Mucosa of stomach (tissue), 1 donor: Measurements from ENCODE around the gene IZUMO3.
"Not testable (repeated sequence)": the region's sequence is repeated elsewhere in the genome, so short reads cannot be mapped to it uniquely, and the experiment has no call there.

Source experiments
- H3K27me3 ChIP-seq: one replicate; pipeline ENCODE4 v1.7.0; 2013; ENCODE audit warnings: mild to moderate bottlenecking, low read length; ENCODE audit not compliant: control insufficient read depth, insufficient read depth
- H3K36me3 ChIP-seq: one replicate; pipeline ENCODE4 v1.7.0; 2013; ENCODE audit warnings: low read length; ENCODE audit not compliant: control insufficient read depth, insufficient read depth
- H3K4me1 ChIP-seq: one replicate; pipeline ENCODE4 v1.7.0; 2013; ENCODE audit warnings: mild to moderate bottlenecking, low read length; ENCODE audit not compliant: control insufficient read depth, insufficient read depth
- H3K4me3 ChIP-seq: one replicate; pipeline ENCODE4 v1.7.0; 2013; ENCODE audit warnings: low read length
- H3K9ac ChIP-seq: one replicate; pipeline ENCODE4 v1.7.0; 2013; ENCODE audit warnings: mild to moderate bottlenecking, low read length, moderate library complexity
- H3K9me3 ChIP-seq: one replicate; pipeline ENCODE4 v1.7.0; 2013; ENCODE audit warnings: mild to moderate bottlenecking, low read length, moderate library complexity; ENCODE audit not compliant: control insufficient read depth
- donor health status: Pancreatic carcinoma.

Gene IZUMO3

GRCh38 chr9:24545847-24546522, at the start of gene IZUMO3:
IZUMO3 (minus strand) TSS chr9:24545897; CDS start chr9:24545649, 248 bp downstream.
- H3K9ac ChIP-seq = no peak within 1 kb of the TSS
- H3K4me1 ChIP-seq = no peaks in the 10 kb centered on the region
- H3K27me3 ChIP-seq = no peaks in the 10 kb centered on the region
- no peaks in the 10 kb centered on the region for H3K9me3 ChIP-seq
- H3K36me3 ChIP-seq = no peaks in the 10 kb centered on the region
- no peak within 1 kb of the TSS for H3K4me3 ChIP-seq

GRCh38 chr9:24594234-24594850, 48.6 kb upstream of the IZUMO3 start:
- H3K27me3 ChIP-seq = no peaks in the 10 kb centered on the region
- no peaks in the 10 kb centered on the region for H3K9me3 ChIP-seq
- H3K4me1 ChIP-seq = no peaks in the 10 kb centered on the region
- H3K36me3 ChIP-seq = no peaks in the 10 kb centered on the region
- no peak overlapping the region for H3K9ac ChIP-seq
- H3K4me3 ChIP-seq = no peak overlapping the region

GRCh38 chr9:24590432-24590831, 44.7 kb upstream of the IZUMO3 start:
- Histone ChIP-seq H3K27me3 (no peaks in the 10 kb centered on the region), H3K4me3 (no peak overlapping the region), H3K9me3 (no peaks in the 10 kb centered on the region), H3K9ac (no peak overlapping the region), H3K4me1 (no peaks in the 10 kb centered on the region), H3K36me3 (no peaks in the 10 kb centered on the region)

- H3K9ac ChIP-seq = no peak overlapping the region
- H3K4me3 ChIP-seq = no peak overlapping the region
- H3K27me3 ChIP-seq = no peaks in the 10 kb centered on the region
- H3K4me1 ChIP-seq = no peaks in the 10 kb centered on the region
- H3K9me3 ChIP-seq = no peaks in the 10 kb centered on the region
- H3K36me3 ChIP-seq = no peaks in the 10 kb centered on the region
These were observed 42.2 kb upstream of the IZUMO3 start for GRCh38 chr9:24587883-24588282.

- H3K4me3 ChIP-seq = no peak overlapping the region
These were observed 36.7 kb upstream of the IZUMO3 start for GRCh38 chr9:24582146-24583126.

GRCh38 chr9:24580005-24580404, 34.3 kb upstream of the IZUMO3 start:
- H3K9me3 ChIP-seq, H3K9ac ChIP-seq, H3K4me3 ChIP-seq: not testable (repeated sequence)

More at GRCh38 chr9:24582146-24583126, 36.7 kb upstream of the IZUMO3 start:
- Histone ChIP-seq H3K4me1 (no peaks in the 10 kb centered on the region), H3K9me3 (no peaks in the 10 kb centered on the region), H3K9ac (no peak overlapping the region), H3K27me3 (no peaks in the 10 kb centered on the region), H3K36me3 (no peaks in the 10 kb centered on the region)

GRCh38 chr9:24572406-24572805, 26.7 kb upstream of the IZUMO3 start:
- no peaks in the 10 kb centered on the region for H3K36me3 ChIP-seq
- H3K9me3 ChIP-seq = no peaks in the 10 kb centered on the region
- H3K27me3 ChIP-seq = no peaks in the 10 kb centered on the region
- H3K4me1 ChIP-seq = no peaks in the 10 kb centered on the region
- no peak overlapping the region for H3K4me3 ChIP-seq
- H3K9ac ChIP-seq = no peak overlapping the region

More at GRCh38 chr9:24580005-24580404, 34.3 kb upstream of the IZUMO3 start:
- not testable (repeated sequence) for H3K4me1 ChIP-seq, H3K36me3 ChIP-seq, H3K27me3 ChIP-seq

GRCh38 chr9:24561957-24562356, 16.3 kb upstream of the IZUMO3 start:
- Histone ChIP-seq H3K27me3 (no peaks in the 10 kb centered on the region), H3K4me3 (no peak overlapping the region), H3K36me3 (no peaks in the 10 kb centered on the region), H3K9me3 (no peaks in the 10 kb centered on the region), H3K9ac (no peak overlapping the region), H3K4me1 (no peaks in the 10 kb centered on the region)

GRCh38 chr9:24553183-24553552, 7.5 kb upstream of the IZUMO3 start:
- H3K9ac ChIP-seq = no peak overlapping the region

GRCh38 chr9:24552526-24553182, 7.0 kb upstream of the IZUMO3 start:
- no peak overlapping the region for H3K9ac ChIP-seq
- H3K4me3 ChIP-seq = no peak overlapping the region
- H3K27me3 ChIP-seq = no peaks in the 10 kb centered on the region
- H3K4me1 ChIP-seq = no peaks in the 10 kb centered on the region
- no peaks in the 10 kb centered on the region for H3K9me3 ChIP-seq
- no peaks in the 10 kb centered on the region for H3K36me3 ChIP-seq

More at GRCh38 chr9:24553183-24553552, 7.5 kb upstream of the IZUMO3 start:
- Histone ChIP-seq H3K36me3 (no peaks in the 10 kb centered on the region), H3K4me1 (no peaks in the 10 kb centered on the region), H3K27me3 (no peaks in the 10 kb centered on the region), H3K9me3 (no peaks in the 10 kb centered on the region), H3K4me3 (no peak overlapping the region)

- H3K9ac ChIP-seq = no peak overlapping the region
- H3K9me3 ChIP-seq = no peaks in the 10 kb centered on the region
- no peaks in the 10 kb centered on the region for H3K4me1 ChIP-seq
- no peaks in the 10 kb centered on the region for H3K36me3 ChIP-seq
- H3K27me3 ChIP-seq = no peaks in the 10 kb centered on the region
- H3K4me3 ChIP-seq = no peak overlapping the region
These were observed 412 bp downstream of the IZUMO3 start for GRCh38 chr9:24545285-24545684.
